Immature natural killer cell (primary cell): ENCODE measurements around the gene OR56B1. TPM values are rescaled to one million over a fixed set of nuclear protein-coding genes. Genes with fewer than 3 reads are reported as not detected.

Source experiments
- DNase-seq, 3 donors: peaks; one replicate each; pipeline ENCODE4 v3.0.0; 2022; ENCODE audit warnings: mixed read lengths in 1 of 3
- H3K27ac Mint-ChIP-seq, 6 donors: one replicate each; pipeline ENCODE4 v1.8.0; 2020; ENCODE audit warnings: mixed read lengths in 6 of 6, mild to moderate bottlenecking in 5 of 6, inconsistent platforms in 4 of 6, moderate library complexity in 3 of 6
- H3K27me3 Mint-ChIP-seq, 3 donors: one replicate each; pipeline ENCODE4 v1.8.0; 2020 to 2021; ENCODE audit warnings: low read depth in 3 of 3, mild to moderate bottlenecking in 3 of 3, mixed read lengths in 3 of 3, moderate library complexity in 3 of 3, inconsistent platforms in 1 of 3
- H3K36me3 Mint-ChIP-seq, 3 donors: one replicate each; pipeline ENCODE4 v1.8.0; 2020; ENCODE audit warnings: mixed read lengths in 3 of 3, inconsistent platforms in 2 of 3, mild to moderate bottlenecking in 2 of 3
- H3K4me1 Mint-ChIP-seq, 2 donors: one replicate each; pipeline ENCODE4 v1.8.0; 2020; ENCODE audit warnings: inconsistent platforms in 2 of 2, mild to moderate bottlenecking in 2 of 2, mixed read lengths in 2 of 2, moderate library complexity in 1 of 2
- H3K4me3 Mint-ChIP-seq, 5 donors: one replicate each; pipeline ENCODE4 v1.8.0; 2020; ENCODE audit warnings: mild to moderate bottlenecking in 5 of 5, mixed read lengths in 5 of 5, inconsistent platforms in 3 of 5, moderate library complexity in 3 of 5
- H3K9me3 Mint-ChIP-seq, 6 donors: one replicate each; pipeline ENCODE4 v1.8.0; 2020; ENCODE audit warnings: mild to moderate bottlenecking in 6 of 6, mixed read lengths in 6 of 6, inconsistent platforms in 4 of 6, moderate library complexity in 3 of 6
- polyA plus RNA-seq, 3 donors: library from polyadenylated mRNA; unstranded; fragments of 300-500 nt; fragmentation: Illumina TruSeq; gene quantifications; one replicate each; pipeline ENCODE4 v1.2.3, GENCODE V29; 2021

The OR56B1 gene
- polyA plus RNA-seq, 3 donors from 2014 or later = 0.28 TPM; not detected in 2

DNA sequence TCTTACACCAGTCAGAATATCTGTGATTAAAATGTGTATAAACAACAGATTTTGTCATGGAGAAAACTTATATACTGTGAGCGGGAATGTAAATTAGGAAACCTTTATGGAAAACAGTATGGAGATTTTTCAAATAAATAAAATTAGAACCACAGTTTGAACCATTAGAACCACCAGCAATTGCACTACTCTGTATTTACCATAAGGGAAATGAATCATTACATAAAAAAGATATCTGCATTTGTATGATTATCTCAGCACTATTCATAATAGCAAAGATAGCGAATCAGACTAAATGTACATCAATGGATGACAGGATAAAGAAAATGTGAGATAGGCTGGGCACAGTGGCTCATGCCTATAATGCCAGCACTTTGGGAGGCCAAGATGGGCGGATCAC is 10.4 kb downstream of the OR56B1 start:
- peaks cover 0 to 9% (median 0%) of the 10 kb centered on the region in 3 donors for H3K36me3 Mint-ChIP-seq
- peaks cover under 1 to 2% (median 1%) of the 10 kb centered on the region in 3 donors for H3K27me3 Mint-ChIP-seq
- H3K9me3 Mint-ChIP-seq = peaks cover 4 to 27% (median 13%) of the 10 kb centered on the region in 6 donors
- no peak overlapping the region for H3K27ac Mint-ChIP-seq
- no peak overlapping the region for H3K4me3 Mint-ChIP-seq
- DNase-seq = no peak
- H3K4me1 Mint-ChIP-seq = no peaks in the 10 kb centered on the region

DNA sequence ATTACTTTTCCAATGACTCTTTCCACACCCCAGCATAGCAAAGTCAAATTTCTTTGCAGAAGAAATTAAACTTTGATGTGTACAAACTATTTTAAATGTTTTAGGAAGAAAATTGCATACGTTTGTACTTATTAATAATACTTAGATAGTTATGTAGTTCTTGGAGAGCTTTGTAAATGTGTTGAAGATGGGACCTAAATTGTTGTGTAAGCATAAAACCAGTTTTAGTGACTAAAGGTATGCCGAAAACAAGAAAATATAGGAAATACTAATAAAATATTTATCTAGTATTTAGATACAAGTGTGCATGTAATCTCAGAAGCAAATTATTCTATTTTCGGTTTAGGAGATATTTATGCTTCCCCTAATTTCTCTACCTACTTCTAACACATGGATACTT is 13.6 kb downstream of the OR56B1 start:
- Mint-ChIP-seq H3K27ac (no peak overlapping the region), H3K9me3 (peaks cover 0 to 1% (median 0%) of the 10 kb centered on the region in 6 donors), H3K4me1 (no peaks in the 10 kb centered on the region), H3K36me3 (no peaks in the 10 kb centered on the region), H3K4me3 (no peak overlapping the region), H3K27me3 (peaks cover 0 to 5% (median 2%) of the 10 kb centered on the region in 3 donors)
- DNase-seq = no peak

DNA sequence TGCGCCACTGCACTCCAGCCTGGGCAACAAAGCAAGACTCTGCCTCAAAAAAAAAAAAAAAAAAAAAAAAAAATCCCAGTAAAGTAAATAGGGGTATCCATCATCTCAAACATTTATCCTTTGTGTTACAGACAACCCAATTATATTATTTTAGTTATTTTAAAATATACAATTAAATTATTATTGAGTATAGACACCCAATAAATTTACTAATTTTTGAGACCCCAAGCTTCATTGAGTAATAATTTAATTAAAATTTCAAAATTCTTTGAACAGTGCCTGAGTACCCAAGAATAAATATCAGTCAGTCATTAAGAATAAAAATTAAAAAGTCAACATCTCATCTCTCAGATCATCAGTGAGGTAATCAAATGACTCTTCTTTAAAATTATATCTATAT is 17.7 kb downstream of the OR56B1 start, which contains the start of gene OR52N4:
TSS of gene OR52N4 (plus strand) at position 301 of the 400 bp plus-strand sequence. CDS start 498 bp downstream, outside the sequence.
- Mint-ChIP-seq H3K36me3 (no peaks in the 10 kb centered on the region), H3K4me1 (no peaks in the 10 kb centered on the region), H3K4me3 (no peak within 1 kb of the TSS), H3K27ac (no peak within 1 kb of the TSS), H3K27me3 (peaks cover 0 to 5% (median 0%) of the 10 kb centered on the region in 3 donors), H3K9me3 (no peaks in the 10 kb centered on the region)
- DNase-seq = no peak

DNA sequence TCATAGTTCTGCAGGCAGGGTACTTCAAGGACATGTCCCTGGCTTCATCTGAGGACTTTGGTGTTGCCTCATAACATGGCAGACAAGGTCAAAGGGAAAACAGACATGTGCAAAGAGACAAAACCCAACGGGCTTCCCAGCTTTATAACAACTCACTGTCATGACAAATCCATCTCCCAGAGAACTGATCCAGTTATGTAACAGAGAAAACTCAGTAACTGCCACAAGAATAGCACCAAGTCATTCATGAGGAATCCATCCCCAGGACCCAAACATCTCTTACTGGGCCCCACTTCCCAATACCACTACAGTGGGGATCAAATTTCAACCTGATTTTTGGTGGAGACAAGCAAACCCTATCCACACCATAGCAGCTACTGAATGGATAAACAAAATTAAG is 30.8 kb downstream of the OR56B1 start:
- Mint-ChIP-seq H3K36me3 (no peaks in the 10 kb centered on the region), H3K27me3 (no peaks in the 10 kb centered on the region), H3K27ac (no peak overlapping the region), H3K9me3 (no peaks in the 10 kb centered on the region), H3K4me1 (no peaks in the 10 kb centered on the region), H3K4me3 (no peak overlapping the region)
- DNase-seq = no peak

DNA sequence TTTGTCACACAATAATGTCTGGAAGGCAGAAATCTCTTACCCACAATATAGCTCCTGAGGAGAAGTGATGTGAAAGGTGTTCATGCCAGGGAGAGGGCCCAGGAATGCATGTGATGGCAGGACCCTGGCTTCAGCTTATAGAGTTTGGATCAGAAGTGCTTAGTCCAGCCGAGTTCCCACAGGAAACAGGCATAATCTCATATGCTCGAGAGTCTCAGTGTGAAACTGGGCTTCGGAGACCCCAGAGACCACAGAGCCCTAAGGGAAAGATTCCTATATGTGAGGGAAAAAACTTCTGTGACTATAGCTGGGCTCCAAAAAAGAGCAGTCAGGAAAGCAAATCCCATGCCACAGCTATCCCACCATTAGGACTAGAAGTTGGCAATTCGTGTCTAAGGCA is 47.0 kb downstream of the OR56B1 start, which contains the start of gene OR52N5:
TSS of gene OR52N5 (minus strand) at position 101 of the 400 bp plus-strand sequence. CDS start 4,721 bp downstream, outside the sequence.
- DNase-seq = no peak
- no peaks in the 10 kb centered on the region for H3K4me1 Mint-ChIP-seq
- H3K9me3 Mint-ChIP-seq = no peaks in the 10 kb centered on the region
- no peak within 1 kb of the TSS for H3K27ac Mint-ChIP-seq
- no peak within 1 kb of the TSS for H3K4me3 Mint-ChIP-seq
- H3K36me3 Mint-ChIP-seq = no peaks in the 10 kb centered on the region
- H3K27me3 Mint-ChIP-seq = peaks cover 0 to 4% (median 0%) of the 10 kb centered on the region in 3 donors

Other genes starting within 250 kb of the OR56B1 start
- not detected for gene OR52D1, start 247.8 kb upstream of the OR56B1 start, polyA plus RNA-seq
- not detected for gene UBQLN3, start 226.5 kb upstream of the OR56B1 start, polyA plus RNA-seq
- gene UBQLNL, start 219.7 kb upstream of the OR56B1 start, polyA plus RNA-seq = not detected
- not detected for gene OR52H1, start 187.9 kb upstream of the OR56B1 start, polyA plus RNA-seq
- not detected for gene OR52B6, start 155.6 kb upstream of the OR56B1 start, polyA plus RNA-seq
- gene TRIM6, start 139.8 kb upstream of the OR56B1 start, polyA plus RNA-seq = not detected
- gene TRIM34, start 111.4 kb upstream of the OR56B1 start, polyA plus RNA-seq = 10 to 100 TPM; 13.6 to 37.6 (median 18.8) TPM
- 10 to 100 TPM in 2 of 3 donors, 1 to 10 TPM in 1; 8.9 to 19.8 (median 14.6) TPM for gene TRIM5, start 51.4 kb upstream of the OR56B1 start, polyA plus RNA-seq
- 100 to 1,000 TPM; 148 to 196 (median 166) TPM for gene TRIM22, start 46.7 kb upstream of the OR56B1 start, polyA plus RNA-seq
- not detected for gene OR52N4, start 17.8 kb downstream of the OR56B1 start, polyA plus RNA-seq
- gene OR52N5, start 46.9 kb downstream of the OR56B1 start, polyA plus RNA-seq = not detected
- not detected for gene OR52N1, start 54.8 kb downstream of the OR56B1 start, polyA plus RNA-seq
- gene OR52N2, start 72.5 kb downstream of the OR56B1 start, polyA plus RNA-seq = not detected
- not detected for gene OR52E6, start 105.4 kb downstream of the OR56B1 start, polyA plus RNA-seq
- gene OR52E8, start 121.2 kb downstream of the OR56B1 start, polyA plus RNA-seq = not detected
- gene OR52E4, start 144.2 kb downstream of the OR56B1 start, polyA plus RNA-seq = not detected
- not detected for gene OR52E5, start 156.8 kb downstream of the OR56B1 start, polyA plus RNA-seq
- not detected for gene OR56A3, start 205.8 kb downstream of the OR56B1 start, polyA plus RNA-seq
- not detected for gene OR56A5, start 232.0 kb downstream of the OR56B1 start, polyA plus RNA-seq